ENCODE measurements around the gene MARCKSL1. TPM values are rescaled to one million over a fixed set of nuclear protein-coding genes. Genes with fewer than 3 reads are reported as not detected.

Gene MARCKSL1, protein sequence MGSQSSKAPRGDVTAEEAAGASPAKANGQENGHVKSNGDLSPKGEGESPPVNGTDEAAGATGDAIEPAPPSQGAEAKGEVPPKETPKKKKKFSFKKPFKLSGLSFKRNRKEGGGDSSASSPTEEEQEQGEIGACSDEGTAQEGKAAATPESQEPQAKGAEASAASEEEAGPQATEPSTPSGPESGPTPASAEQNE
- 118 and 121 TPM in 2 replicates for total RNA-seq

DNA sequence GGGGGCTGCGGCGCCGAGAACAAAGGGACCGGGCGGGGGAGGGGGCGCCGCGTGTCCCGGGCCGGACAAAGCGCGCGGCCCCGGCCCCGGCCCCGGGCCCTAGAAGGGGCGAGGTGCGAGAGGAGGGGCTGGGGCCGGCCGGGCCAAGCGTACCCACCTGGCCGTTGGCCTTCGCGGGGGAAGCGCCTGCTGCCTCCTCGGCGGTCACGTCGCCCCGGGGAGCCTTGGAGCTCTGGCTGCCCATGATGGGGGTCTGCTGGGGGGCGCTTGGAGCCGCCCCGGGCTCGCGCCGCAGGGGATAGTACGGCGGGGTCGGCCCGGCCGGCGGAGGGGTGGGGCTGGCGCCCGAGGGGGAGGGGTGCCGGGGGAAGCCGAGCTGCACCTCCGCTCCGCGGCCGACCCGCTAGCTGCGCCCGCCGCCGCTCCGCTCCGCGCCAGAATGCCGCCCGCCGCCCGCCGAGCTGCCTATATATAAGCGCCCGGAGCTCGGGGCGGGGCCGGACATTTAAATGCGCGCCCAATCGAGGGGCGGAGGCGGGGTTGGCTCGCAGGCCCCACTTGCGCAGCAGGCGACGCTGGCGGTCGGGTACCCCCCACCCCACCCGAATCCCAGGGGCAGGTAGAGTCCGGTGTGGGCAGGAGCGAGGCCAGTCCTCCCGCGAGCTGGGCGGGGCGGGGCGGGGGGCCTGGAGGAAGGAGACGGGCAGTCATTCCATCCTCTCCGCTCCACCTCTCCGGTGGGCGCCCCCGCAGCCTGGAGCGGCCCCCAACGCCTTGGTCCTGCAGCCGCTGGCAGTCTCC, at the start of gene MARCKSL1:
TSS of gene MARCKSL1 (minus strand) at position 444 of the 801 bp plus-strand sequence. CDS start at position 244, 200 bp downstream.

DNA sequence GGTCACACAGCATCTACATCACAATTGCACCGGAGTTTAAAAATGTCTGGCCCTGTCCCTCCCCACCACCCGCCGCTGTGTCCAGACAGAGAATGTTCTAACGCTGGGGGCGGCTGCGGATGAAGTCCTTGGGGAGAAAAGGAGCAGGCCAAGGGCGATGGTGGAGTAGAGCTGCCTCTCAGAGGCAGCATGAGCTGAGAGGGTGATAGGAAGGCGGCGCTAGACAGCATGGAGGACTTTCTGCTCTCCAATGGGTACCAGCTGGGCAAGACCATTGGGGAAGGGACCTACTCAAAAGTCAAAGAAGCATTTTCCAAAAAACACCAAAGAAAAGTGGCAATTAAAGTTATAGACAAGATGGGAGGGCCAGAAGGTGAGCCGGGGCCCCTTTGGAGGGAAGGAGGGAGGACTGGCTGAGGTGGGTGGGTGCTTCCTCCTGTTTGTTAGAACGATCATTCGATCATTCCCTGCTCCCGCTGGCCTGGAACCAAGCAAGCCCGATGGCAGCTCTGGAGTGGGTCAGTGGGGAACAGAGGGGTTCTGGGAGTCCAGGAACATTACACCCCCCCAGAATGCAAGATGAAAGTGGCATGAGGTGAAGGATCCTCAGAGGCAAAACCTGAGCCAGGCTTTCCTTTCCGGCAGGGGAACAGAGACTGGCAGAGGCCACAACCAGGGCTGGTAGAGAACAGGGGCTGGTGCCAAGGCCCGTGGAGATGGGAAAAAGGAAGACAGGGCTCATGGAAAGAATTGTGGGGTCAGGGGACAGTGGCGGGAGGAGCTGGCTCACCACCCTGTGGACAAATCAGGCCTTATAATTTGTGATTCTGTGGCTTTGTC, 26.7 kb upstream of the MARCKSL1 start, which contains the start of the genes FAM229A and TSSK3:
TSS of gene FAM229A (minus strand) at position 12 of the 840 bp plus-strand sequence. CDS start 394 bp downstream, outside the sequence.
TSS of gene TSSK3 (plus strand) at position 66 of the 840 bp plus-strand sequence. CDS start at position 229, 163 bp downstream.

DNA sequence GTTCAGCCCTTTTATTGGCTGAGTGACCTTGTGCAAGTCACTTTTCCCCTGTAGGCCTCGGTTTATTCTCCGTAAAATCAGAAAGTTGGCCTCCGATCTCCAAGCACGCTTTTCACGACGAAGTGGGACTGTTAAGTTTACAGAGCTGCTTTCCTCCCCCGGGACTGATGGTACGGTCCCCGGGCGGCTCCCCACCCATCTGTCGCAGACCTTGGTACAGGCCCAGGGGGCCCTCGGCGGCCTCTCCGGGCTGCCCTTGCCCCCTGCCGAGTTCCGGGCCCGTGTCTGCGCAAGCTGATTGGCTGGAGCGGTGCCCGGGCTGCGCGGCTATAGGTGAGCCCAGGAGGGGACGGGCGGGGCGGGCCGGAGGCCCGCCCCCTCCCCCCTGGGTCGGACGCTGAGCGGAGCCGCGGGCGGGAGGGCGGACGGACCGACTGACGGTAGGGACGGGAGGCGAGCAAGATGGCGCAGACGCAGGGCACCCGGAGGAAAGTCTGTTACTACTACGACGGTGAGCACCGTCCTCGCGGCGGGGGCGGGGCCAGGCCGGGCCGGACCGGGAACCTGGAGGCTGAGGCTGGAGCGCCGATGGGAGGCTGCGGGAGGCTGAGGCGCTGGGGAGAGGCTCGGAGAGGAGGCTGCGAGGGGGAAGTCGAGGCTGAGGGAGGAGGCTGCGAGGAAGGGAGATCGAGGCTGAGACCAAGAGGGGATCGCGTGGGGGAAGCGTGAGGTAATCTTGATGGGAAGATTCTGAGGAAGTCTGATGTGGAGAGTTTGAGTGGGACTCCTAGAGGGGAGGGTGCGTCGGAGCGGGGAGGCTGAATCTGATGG, 44.1 kb downstream of the MARCKSL1 start, which contains the start of gene HDAC1:
TSS of gene HDAC1 (plus strand) at position 376 of the 831 bp plus-strand sequence. CDS start at position 463, 87 bp downstream.

Small RNA genes lying within 50 kb of the gene (small RNA-seq; reads per million reads assigned to genes)
- not detected for gene RF00019

Other genes with a start within 250 kb of the MARCKSL1 start
- gene KPNA6, start 228.2 kb downstream of the MARCKSL1 start, total RNA-seq, result 74.9 and 87.3 TPM in 2 replicates
- gene TXLNA, start 156.6 kb downstream of the MARCKSL1 start, total RNA-seq, result 75.5 and 81.6 TPM in 2 replicates
- gene CCDC28B, start 135.6 kb downstream of the MARCKSL1 start, total RNA-seq, result 10.0 and 11.8 TPM in 2 replicates
- 1.1 and 1.9 TPM in 2 replicates for gene IQCC, start 130.6 kb downstream of the MARCKSL1 start, total RNA-seq
- not detected in 2 replicates for gene DCDC2B, start 127.1 kb downstream of the MARCKSL1 start, total RNA-seq
- 12.1 and 12.9 TPM in 2 replicates for gene TMEM234, start 113.9 kb downstream of the MARCKSL1 start, total RNA-seq
- 297 and 307 TPM in 2 replicates for gene EIF3I, start 113.8 kb downstream of the MARCKSL1 start, total RNA-seq
- 0.93 and 3.3 TPM in 2 replicates for gene FAM167B, start 89.0 kb downstream of the MARCKSL1 start, total RNA-seq
- gene LCK, start 85.0 kb downstream of the MARCKSL1 start, total RNA-seq, result 0.13 TPM in 1 of 2 replicates, not detected in the other
- 110 and 122 TPM in 2 replicates for gene HDAC1, start 44.1 kb downstream of the MARCKSL1 start, total RNA-seq
- gene FAM229A, start 26.3 kb upstream of the MARCKSL1 start, total RNA-seq, result 1.1 and 1.5 TPM in 2 replicates
- 0.27 and 0.65 TPM in 2 replicates for gene TSSK3, start 26.3 kb upstream of the MARCKSL1 start, total RNA-seq
- gene BSDC1, start 58.2 kb upstream of the MARCKSL1 start, total RNA-seq, result 50.7 and 50.8 TPM in 2 replicates
- under 0.01 TPM in 2 replicates for gene ZBTB8B, start 128.8 kb upstream of the MARCKSL1 start, total RNA-seq
- 7.1 and 8.5 TPM in 2 replicates for gene ZBTB8A, start 203.2 kb upstream of the MARCKSL1 start, total RNA-seq